K562 (cell line): ENCODE data around the gene GSTA4. TPM values are rescaled to one million over a fixed set of nuclear protein-coding genes. Genes with fewer than 3 reads are reported as not detected.

ENCODE experiments used
- ARID2 ChIP-seq: fragments of 450-650 bp; IDR thresholded peaks from 2 replicates; pipeline ENCODE4 v1.6.1; 2017; ENCODE audit warnings: antibody characterized with exemption, mild to moderate bottlenecking
- BHLHE40 ChIP-seq: IDR thresholded peaks from 2 replicates; pipeline ENCODE4 v1.6.1; 2011; ENCODE audit warnings: low read length, improper control_type of control experiment
- CBFA2T3 ChIP-seq: fragments of 450-650 bp; IDR thresholded peaks from 2 replicates; pipeline ENCODE4 v1.6.1; 2017
- ID3 ChIP-seq, 2 experiments: fragments of 250-450 bp in 1 of 2; fragments of 450-650 bp in 1 of 2; sonication (Bioruptor Pico) in 1 of 2; IDR thresholded peaks; 2 replicates each; pipeline versions ENCODE4 v1.6.1 to v1.8.0; 2016 to 2021; ENCODE audit warnings: mild to moderate bottlenecking in 2 of 2, moderate library complexity in 2 of 2, missing compliant biosample characterization in 1 of 2, missing genetic modification characterization in 1 of 2
- KAT8 ChIP-seq: fragments of 450-650 bp; IDR thresholded peaks from 2 replicates; pipeline ENCODE4 v1.6.1; 2016; ENCODE audit warnings: low read depth, mild to moderate bottlenecking
- KDM1A ChIP-seq, 2 experiments: fragments of 450-650 bp; IDR thresholded peaks; 2 replicates each; pipeline ENCODE4 v1.6.1; 2016; ENCODE audit warnings: mild to moderate bottlenecking in 2 of 2
- NBN ChIP-seq: fragments of 450-650 bp; IDR thresholded peaks from 2 replicates; pipeline ENCODE4 v1.6.1; 2016; ENCODE audit warnings: low read depth, mild to moderate bottlenecking
- polyA plus RNA-seq, 8 experiments: library from polyadenylated mRNA; depleted of rRNA in 4 of 8; stranded (reverse) in 5 of 8; unstranded in 3 of 8; fragments of >200 nt; fragmentation: Nextera tagmentation in 2 of 8; fragmentation: Illumina TruSeq in 1 of 8; extraction: Ambion mirVana in 2 of 8; extraction: Trizol in 1 of 8; gene quantifications; 2 replicates each; pipeline versions ENCODE4 v1.2.1 to v1.2.3, GENCODE V29; 2011 to 2014; ENCODE audit warnings: inconsistent platforms in 1 of 8, missing spikeins in 1 of 8
- total RNA-seq, 7 experiments: library from RNA; depleted of rRNA in 6 of 7; stranded (reverse); fragments of >200 nt in 6 of 7; fragmentation: Illumina TruSeq in 2 of 7; extraction: Trizol in 2 of 7; gene quantifications; 2 replicates each; pipeline versions ENCODE4 v1.2.1 to v1.2.3, GENCODE V29; 2011 to 2021; ENCODE audit warnings: low replicate concordance in 1 of 7
- TF ChIP-seq, protein P1 (sequence below), 2 experiments: fragments of 450-650 bp; IDR thresholded peaks; 2 replicates each; pipeline ENCODE4 v1.6.1; 2018; ENCODE audit warnings: mild to moderate bottlenecking in 2 of 2, low read depth in 1 of 2; ENCODE audit not compliant: partially characterized antibody in 2 of 2
- TF ChIP-seq, protein P2 (sequence below): sonication (generic); formaldehyde crosslinking; IDR thresholded peaks from 2 replicates; pipeline ENCODE4 v1.8.0; 2022; ENCODE audit warnings: mild to moderate bottlenecking, low read depth, missing genetic modification reagents

GSTA4 gene
- total and polyA plus RNA-seq, 9 of the 15 experiments (the other 6 are each of a cell fraction or from before 2014, with no cell fraction given) = 0.89 to 4.0 (median 2.0) TPM

DNA sequence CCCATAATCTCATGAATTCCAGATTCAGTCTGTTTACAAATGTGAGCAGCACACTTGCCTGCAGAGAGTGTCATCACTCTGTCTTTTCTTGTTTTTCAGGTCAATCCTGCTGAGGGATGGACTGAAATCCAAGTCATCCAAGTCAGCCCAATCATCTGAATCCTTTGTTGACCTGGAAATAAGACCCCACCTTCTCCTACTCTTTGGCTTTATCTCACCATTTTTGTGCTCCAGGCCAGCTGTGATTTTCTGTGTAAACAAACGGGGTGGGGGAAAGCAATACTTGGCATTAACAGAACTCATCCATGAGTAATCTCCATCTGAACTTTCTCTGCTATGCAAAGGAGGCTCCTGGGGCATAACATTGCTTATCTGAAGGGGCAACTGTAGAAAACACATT, 16.9 kb upstream of the GSTA4 start (continued):
- TF ChIP-seq ID3 (CRISPR knock-in tag; IDR thresholded peaks at IDR 0.05) (no peak), ID3 (tag; IDR thresholded peaks at IDR 0.05) (no peak), BHLHE40 (no peak), ARID2 (no peak), CBFA2T3 (peak; percentile 13; the same call in 1 of the 2 replicates), KAT8 (no peak), KDM1A (IDR thresholded peaks at IDR 0.05) (peak; percentile 59 to 68; a peak in 3 of 4 replicates), NBN (no peak)
- TF ChIP-seq, protein P1, sequence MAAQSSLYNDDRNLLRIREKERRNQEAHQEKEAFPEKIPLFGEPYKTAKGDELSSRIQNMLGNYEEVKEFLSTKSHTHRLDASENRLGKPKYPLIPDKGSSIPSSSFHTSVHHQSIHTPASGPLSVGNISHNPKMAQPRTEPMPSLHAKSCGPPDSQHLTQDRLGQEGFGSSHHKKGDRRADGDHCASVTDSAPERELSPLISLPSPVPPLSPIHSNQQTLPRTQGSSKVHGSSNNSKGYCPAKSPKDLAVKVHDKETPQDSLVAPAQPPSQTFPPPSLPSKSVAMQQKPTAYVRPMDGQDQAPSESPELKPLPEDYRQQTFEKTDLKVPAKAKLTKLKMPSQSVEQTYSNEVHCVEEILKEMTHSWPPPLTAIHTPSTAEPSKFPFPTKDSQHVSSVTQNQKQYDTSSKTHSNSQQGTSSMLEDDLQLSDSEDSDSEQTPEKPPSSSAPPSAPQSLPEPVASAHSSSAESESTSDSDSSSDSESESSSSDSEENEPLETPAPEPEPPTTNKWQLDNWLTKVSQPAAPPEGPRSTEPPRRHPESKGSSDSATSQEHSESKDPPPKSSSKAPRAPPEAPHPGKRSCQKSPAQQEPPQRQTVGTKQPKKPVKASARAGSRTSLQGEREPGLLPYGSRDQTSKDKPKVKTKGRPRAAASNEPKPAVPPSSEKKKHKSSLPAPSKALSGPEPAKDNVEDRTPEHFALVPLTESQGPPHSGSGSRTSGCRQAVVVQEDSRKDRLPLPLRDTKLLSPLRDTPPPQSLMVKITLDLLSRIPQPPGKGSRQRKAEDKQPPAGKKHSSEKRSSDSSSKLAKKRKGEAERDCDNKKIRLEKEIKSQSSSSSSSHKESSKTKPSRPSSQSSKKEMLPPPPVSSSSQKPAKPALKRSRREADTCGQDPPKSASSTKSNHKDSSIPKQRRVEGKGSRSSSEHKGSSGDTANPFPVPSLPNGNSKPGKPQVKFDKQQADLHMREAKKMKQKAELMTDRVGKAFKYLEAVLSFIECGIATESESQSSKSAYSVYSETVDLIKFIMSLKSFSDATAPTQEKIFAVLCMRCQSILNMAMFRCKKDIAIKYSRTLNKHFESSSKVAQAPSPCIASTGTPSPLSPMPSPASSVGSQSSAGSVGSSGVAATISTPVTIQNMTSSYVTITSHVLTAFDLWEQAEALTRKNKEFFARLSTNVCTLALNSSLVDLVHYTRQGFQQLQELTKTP (IDR thresholded peaks at IDR 0.05; ENCODE audit: low read depth in 1 of 2, partially characterized antibody in 2 of 2) = no peak
- TF ChIP-seq, protein P2, sequence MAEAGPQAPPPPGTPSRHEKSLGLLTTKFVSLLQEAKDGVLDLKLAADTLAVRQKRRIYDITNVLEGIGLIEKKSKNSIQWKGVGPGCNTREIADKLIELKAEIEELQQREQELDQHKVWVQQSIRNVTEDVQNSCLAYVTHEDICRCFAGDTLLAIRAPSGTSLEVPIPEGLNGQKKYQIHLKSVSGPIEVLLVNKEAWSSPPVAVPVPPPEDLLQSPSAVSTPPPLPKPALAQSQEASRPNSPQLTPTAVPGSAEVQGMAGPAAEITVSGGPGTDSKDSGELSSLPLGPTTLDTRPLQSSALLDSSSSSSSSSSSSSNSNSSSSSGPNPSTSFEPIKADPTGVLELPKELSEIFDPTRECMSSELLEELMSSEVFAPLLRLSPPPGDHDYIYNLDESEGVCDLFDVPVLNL = no peak
